MCF 10A (cell line): ENCODE results near the gene C2CD4B. TPM values are rescaled to one million over a fixed set of nuclear protein-coding genes. Genes with fewer than 3 reads are reported as not detected.

Experiments used
- BruUV-seq: library from RNA; stranded (reverse); fragments of 400-500 nt; replicated peaks from 2 replicates; lab custom pipeline; 2021; lab: Mats Ljungman, UMichigan
- CTCF ChIA-PET: fragments of 300-600 bp; sonication (Branson Sonifier 250); formaldehyde crosslinking; extraction: SDS; loops from one replicate; lab custom pipeline; 2021; ENCODE audit warnings: antibody characterized with exemption, inconsistent platforms; lab: Yijun Ruan, JAX
- POLR2A ChIA-PET: fragments of 300-600, 350-650 bp; sonication (Branson Sonifier 250); formaldehyde crosslinking; extraction: SDS; loops from one replicate; lab custom pipeline; 2020; ENCODE audit warnings: antibody characterized with exemption, inconsistent platforms; lab: Yijun Ruan, JAX
- DNase-seq: peaks from one replicate; pipeline ENCODE4 v3.0.0-alpha.2; 2018; ENCODE audit not compliant: unreplicated experiment
- H3K27ac Mint-ChIP-seq: one replicate; pipeline ENCODE4 v1.8.0; 2022; ENCODE audit warnings: mild to moderate bottlenecking, low read depth, mixed read lengths; ENCODE audit not compliant: unreplicated experiment
- H3K27me3 Mint-ChIP-seq: one replicate; pipeline ENCODE4 v1.8.0; 2022; ENCODE audit warnings: mixed read lengths; ENCODE audit not compliant: insufficient read depth, unreplicated experiment
- H3K36me3 Mint-ChIP-seq: one replicate; pipeline ENCODE4 v1.8.0; 2022; ENCODE audit warnings: mild to moderate bottlenecking, moderate library complexity, mixed read lengths; ENCODE audit not compliant: insufficient read depth, unreplicated experiment
- H3K4me1 Mint-ChIP-seq: one replicate; pipeline ENCODE4 v1.8.0; 2022; ENCODE audit warnings: mixed read lengths; ENCODE audit not compliant: insufficient read depth, unreplicated experiment
- H3K4me3 Mint-ChIP-seq: one replicate; pipeline ENCODE4 v1.8.0; 2022; ENCODE audit warnings: mild to moderate bottlenecking, moderate library complexity, mixed read lengths; ENCODE audit not compliant: unreplicated experiment
- H3K9me3 Mint-ChIP-seq: one replicate; pipeline ENCODE4 v1.8.0; 2022; ENCODE audit warnings: mixed read lengths; ENCODE audit not compliant: unreplicated experiment
- CTCF ChIP-seq: fragments of 200-600 bp; IDR thresholded peaks from one replicate; pipeline ENCODE4 v1.8.0; 2022; ENCODE audit warnings: antibody characterized with exemption, mild to moderate bottlenecking; ENCODE audit not compliant: unreplicated experiment
- intact Hi-C: fragments of 100-400 bp; cut with micrococcal nuclease; formaldehyde crosslinking; loops from 2 replicates; pipeline ENCODE4 v1.14.1; 2022
- total RNA-seq: library from RNA; stranded (reverse); gene quantifications from 2 replicates; pipeline ENCODE4 v1.2.3, GENCODE V29; 2022

Gene C2CD4B
- total RNA-seq, 1 experiment from 2014 or later = not detected

- Mint-ChIP-seq H3K4me1 (no peaks in the 10 kb centered on the region), H3K36me3 (no peaks in the 10 kb centered on the region), H3K27ac (no peak overlapping the region), H3K27me3 (no peaks in the 10 kb centered on the region), H3K4me3 (no peak overlapping the region), H3K9me3 (peaks cover 12% of the 10 kb centered on the region)
- intact Hi-C loops = no loop called here
- no peak for DNase-seq
- no peak for TF ChIP-seq CTCF
- ChIA-PET POLR2A (interaction anchor here (1.6 to 2.0 kb wide), 2 partner anchors 8 to 16 kb away, joined by 3 to 5 read pairs; no protein-coding TSS in a partner anchor), CTCF (interaction anchor here (0.6 to 1.2 kb wide), 3 partner anchors 136 to 1231 kb away, joined by 3 read pairs; no protein-coding TSS in a partner anchor)
- no TSS peak for BruUV-seq
Observed at GRCh38 chr15:62209322-62209721, 44.2 kb upstream of the C2CD4B start.

DNA sequence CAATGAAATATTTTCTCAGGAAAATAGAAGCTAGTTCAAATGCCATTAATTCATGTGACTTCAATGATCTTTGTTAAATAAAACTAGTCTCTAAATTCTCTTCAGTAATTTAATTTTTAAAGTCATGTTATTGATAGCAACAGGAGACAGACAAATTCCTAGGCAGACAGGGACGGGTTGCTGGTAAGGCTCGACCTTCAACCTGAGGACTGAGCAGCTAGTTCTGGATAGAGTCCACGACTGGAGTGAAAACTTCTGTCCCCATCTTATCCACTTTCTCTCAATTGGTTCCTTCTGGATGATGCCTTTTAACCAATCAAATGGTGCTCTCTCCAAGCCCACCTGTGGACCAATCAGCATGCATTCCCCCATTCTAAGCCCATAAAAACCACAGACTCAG lies 43.8 kb upstream of the C2CD4B start:
- H3K9me3 Mint-ChIP-seq = peaks cover 15% of the 10 kb centered on the region
- no peak overlapping the region for H3K27ac Mint-ChIP-seq
- POLR2A ChIA-PET = interaction anchor here (1.6 to 2.0 kb wide), 2 partner anchors 8 to 15 kb away, joined by 3 to 5 read pairs; no protein-coding TSS in a partner anchor
- CTCF ChIA-PET = interaction anchor here (1.1 to 1.2 kb wide), 2 partner anchors 48 to 136 kb away, joined by 3 to 6 read pairs; no protein-coding TSS in a partner anchor
- H3K4me3 Mint-ChIP-seq = no peak overlapping the region
- DNase-seq = no peak
- BruUV-seq = no TSS peak
- H3K4me1 Mint-ChIP-seq = no peaks in the 10 kb centered on the region
- no peaks in the 10 kb centered on the region for H3K36me3 Mint-ChIP-seq
- no peaks in the 10 kb centered on the region for H3K27me3 Mint-ChIP-seq
- intact Hi-C loops = no loop called here
- TF ChIP-seq CTCF = no peak

GRCh38 chr15:62208367-62208766 lies 43.3 kb upstream of the C2CD4B start:
- Mint-ChIP-seq H3K27me3 (no peaks in the 10 kb centered on the region), H3K9me3 (peaks cover 18% of the 10 kb centered on the region), H3K4me1 (no peaks in the 10 kb centered on the region), H3K27ac (no peak overlapping the region), H3K4me3 (no peak overlapping the region), H3K36me3 (no peaks in the 10 kb centered on the region)
- TF ChIP-seq CTCF = no peak
- BruUV-seq = no TSS peak
- no peak for DNase-seq
- POLR2A ChIA-PET = interaction anchor here (1.6 to 2.0 kb wide), 2 partner anchors 8 to 15 kb away, joined by 3 to 5 read pairs; no protein-coding TSS in a partner anchor
- intact Hi-C loops = no loop called here
- CTCF ChIA-PET = interaction anchor here (1.1 to 1.2 kb wide), 2 partner anchors 48 to 135 kb away, joined by 3 to 6 read pairs; no protein-coding TSS in a partner anchor

DNA sequence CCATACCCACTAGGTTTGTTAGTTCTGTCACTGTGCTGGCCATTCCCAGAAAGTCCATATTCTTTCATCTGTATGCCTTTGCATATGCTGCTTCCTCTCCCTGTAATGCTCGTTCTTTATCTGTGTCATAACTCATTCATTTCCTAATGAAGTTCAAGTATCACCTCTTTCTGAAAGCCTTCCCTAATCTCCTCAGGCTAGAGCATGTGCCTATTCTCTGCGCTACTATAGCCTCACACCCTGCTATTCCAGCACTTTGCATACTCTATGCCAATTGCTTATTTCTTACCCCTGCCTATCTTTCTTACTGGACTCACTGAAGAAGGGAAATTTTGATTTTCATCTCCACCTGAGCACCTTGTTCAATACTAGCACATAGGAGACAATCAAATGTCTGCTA lies 25.6 kb upstream of the C2CD4B start:
- BruUV-seq = no TSS peak

More for the DNA sequence above, 25.6 kb upstream of the C2CD4B start:
- no peak overlapping the region for H3K27ac Mint-ChIP-seq
- no peaks in the 10 kb centered on the region for H3K9me3 Mint-ChIP-seq
- POLR2A ChIA-PET = no interaction called here
- CTCF ChIA-PET = interaction anchor here (1.2 kb wide), 1 partner anchor 118 kb away, joined by 4 read pairs; no protein-coding TSS in a partner anchor
- intact Hi-C loops = no loop called here
- H3K36me3 Mint-ChIP-seq = no peaks in the 10 kb centered on the region
- H3K4me3 Mint-ChIP-seq = no peak overlapping the region
- H3K4me1 Mint-ChIP-seq = no peaks in the 10 kb centered on the region
- H3K27me3 Mint-ChIP-seq = peaks cover 14% of the 10 kb centered on the region
- no peak for TF ChIP-seq CTCF
- DNase-seq = no peak
